Measurements from ENCODE around the gene TTYH2. TPM values are rescaled to one million over a fixed set of nuclear protein-coding genes. Genes with fewer than 3 reads are reported as not detected.

The TTYH2 gene
- total and polyA plus RNA-seq, 8 donors = 0.58 to 17.9 (median 1.5) TPM

DNA sequence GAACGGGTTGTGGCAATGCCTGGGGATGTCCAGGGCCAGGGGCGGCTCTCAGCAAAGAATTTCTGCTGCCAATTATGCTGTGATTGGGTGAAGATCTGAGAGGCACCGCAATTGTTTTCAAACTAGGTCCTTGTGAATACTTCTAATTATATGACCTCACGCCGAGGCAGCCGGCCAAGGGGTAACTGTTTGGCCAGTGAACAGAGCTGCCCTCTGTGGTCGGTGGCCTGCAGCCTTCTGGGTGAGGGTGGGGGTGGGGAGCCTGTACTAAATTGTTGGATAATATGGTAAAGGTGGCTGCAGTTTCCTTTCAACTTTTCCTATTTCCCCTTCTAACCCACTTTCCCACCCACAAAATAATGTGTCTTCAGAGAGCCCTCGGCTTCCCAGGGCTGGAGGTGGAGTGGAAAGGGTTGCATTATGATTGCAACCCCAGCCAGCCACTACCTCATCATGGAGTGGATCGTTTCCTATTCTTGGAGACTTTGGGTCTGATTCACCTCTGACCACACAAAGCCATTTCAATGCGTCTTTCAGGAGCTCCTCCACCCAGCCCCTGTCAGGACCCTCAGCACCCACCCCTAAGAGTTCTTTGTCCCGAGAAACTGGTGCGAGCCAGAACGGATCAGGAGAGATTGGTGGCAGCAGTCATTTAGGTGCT is 58.7 kb downstream of the TTYH2 start:
- Histone ChIP-seq H3K27ac (no peak overlapping the region), H3K4me1 (peaks cover 0 to 28% (median 16%) of the 10 kb centered on the region in 4 donors), H3K4me3 (no peak overlapping the region), H3K27me3 (peaks cover 0 to 81% (median 20%) of the 10 kb centered on the region in 3 donors), H3K9me3 (no peaks in the 10 kb centered on the region), H3K36me3 (no peaks in the 10 kb centered on the region)
- intact Hi-C loops (cut with DNase I; ENCODE audit: low total_unique reads) = no loop called here
- TF ChIP-seq POLR2A (IDR thresholded peaks at IDR 0.05) (no peak), EP300 (IDR thresholded peaks at IDR 0.05) (no peak)
- 63 to 73% (median 68%) methylated on average over 13 of the region's 13 CpGs for WGBS, 5 donors
- peak in 1 of 2 donors; percentile 56 for DNase-seq

DNA sequence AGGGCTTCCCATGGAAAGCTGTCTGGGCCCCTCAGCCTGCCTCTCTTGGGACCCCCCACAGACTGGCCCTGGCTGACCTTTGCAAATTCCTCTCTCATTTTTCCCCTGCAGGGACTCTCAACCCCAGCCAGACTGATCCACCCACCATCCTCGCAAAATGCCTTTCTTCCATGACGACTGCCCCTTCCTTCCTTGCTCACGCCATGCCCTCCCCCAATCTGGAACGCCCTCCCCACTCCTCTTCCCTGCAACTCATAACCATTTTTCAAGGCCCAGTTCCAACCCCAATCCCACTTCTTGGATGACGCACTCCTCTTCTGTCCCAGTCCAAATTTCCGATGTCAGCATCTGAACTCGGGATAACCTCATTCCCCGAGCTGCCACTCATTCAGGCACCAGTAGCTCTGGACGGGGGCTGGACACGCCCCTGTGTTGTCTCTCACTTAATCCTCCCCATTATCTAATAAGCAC is 59.4 kb downstream of the TTYH2 start:
- Histone ChIP-seq H3K36me3 (no peaks in the 10 kb centered on the region), H3K9me3 (no peaks in the 10 kb centered on the region), H3K27me3 (peaks cover 0 to 74% (median 20%) of the 10 kb centered on the region in 3 donors), H3K4me1 (peaks cover 0 to 28% (median 16%) of the 10 kb centered on the region in 4 donors), H3K4me3 (no peak overlapping the region), H3K27ac (no peak overlapping the region)
- DNase-seq = peak in 1 of 2 donors; percentile 88
- intact Hi-C loops (cut with DNase I; ENCODE audit: low total_unique reads) = no loop called here
- 44 to 68% (median 59%) methylated on average over 9 to 10 of the region's 10 CpGs for WGBS, 5 donors
- TF ChIP-seq POLR2A (IDR thresholded peaks at IDR 0.05) (no peak), EP300 (IDR thresholded peaks at IDR 0.05) (no peak), CTCF (IDR thresholded peaks at IDR 0.05) (no peak), POLR2AphosphoS5 (IDR thresholded peaks at IDR 0.05) (no peak)

- 7 to 14% (median 10%) methylated on average over 30 to 33 of the region's 33 CpGs for WGBS, 5 donors
- peak in 1 of 2 donors; percentile 88 for DNase-seq
- intact Hi-C loops (cut with DNase I; ENCODE audit: low total_unique reads) = no loop called here
- H3K4me1 ChIP-seq = peaks cover 0 to 28% (median 16%) of the 10 kb centered on the region in 4 donors
- no peak for TF ChIP-seq CTCF (IDR thresholded peaks at IDR 0.05)
- TF ChIP-seq EP300 (IDR thresholded peaks at IDR 0.05) = no peak
- no peak for TF ChIP-seq POLR2A (IDR thresholded peaks at IDR 0.05)
- TF ChIP-seq POLR2AphosphoS5 (IDR thresholded peaks at IDR 0.05) = no peak
- no peaks in the 10 kb centered on the region for H3K9me3 ChIP-seq
- peak within 1 kb of the TSS in 2 of 4 donors; percentile 7 to 25 for H3K4me3 ChIP-seq
- no peaks in the 10 kb centered on the region for H3K36me3 ChIP-seq
- H3K27me3 ChIP-seq = peaks cover 0 to 61% (median 15%) of the 10 kb centered on the region in 3 donors
- H3K27ac ChIP-seq = no peak within 1 kb of the TSS
These were observed 60.8 kb downstream of the TTYH2 start, which contains the start of gene DNAI2 for GRCh38 chr17:74274060-74274708. Gene DNAI2 (plus strand): TSS chr17:74274234. CDS start chr17:74281818, 7,584 bp downstream.

- Histone ChIP-seq H3K4me3 (no peak overlapping the region), H3K27ac (no peak overlapping the region), H3K36me3 (no peaks in the 10 kb centered on the region), H3K4me1 (peaks cover 0 to 28% (median 16%) of the 10 kb centered on the region in 4 donors), H3K27me3 (peaks cover 0 to 58% (median 15%) of the 10 kb centered on the region in 3 donors), H3K9me3 (no peaks in the 10 kb centered on the region)
- DNase-seq = no peak
- intact Hi-C loops (cut with DNase I; ENCODE audit: low total_unique reads) = no loop called here
- 47 to 56% (median 53%) methylated on average over 14 of the region's 14 CpGs for WGBS, 5 donors
- no peak for TF ChIP-seq CTCF (IDR thresholded peaks at IDR 0.05)
- TF ChIP-seq POLR2AphosphoS5 (IDR thresholded peaks at IDR 0.05) = no peak
- no peak for TF ChIP-seq EP300 (IDR thresholded peaks at IDR 0.05)
These were observed 61.5 kb downstream of the TTYH2 start for GRCh38 chr17:74274709-74275340.
